Hematopoietic multipotent progenitor cell treated with erythropoietin and hydrocortisone succinate and interleukin-3 and kit ligand, for 8 days (in vitro differentiated cells): Measurements from ENCODE around the gene PRPH2.
"Not testable (repeated sequence)": the region's sequence is repeated elsewhere in the genome, so short reads cannot be mapped to it uniquely, and the experiment has no call there.

ENCODE experiments used
- DNase-seq: peaks from one replicate; pipeline ENCODE4 v3.0.0-alpha.2; 2015

The PRPH2 gene

DNA sequence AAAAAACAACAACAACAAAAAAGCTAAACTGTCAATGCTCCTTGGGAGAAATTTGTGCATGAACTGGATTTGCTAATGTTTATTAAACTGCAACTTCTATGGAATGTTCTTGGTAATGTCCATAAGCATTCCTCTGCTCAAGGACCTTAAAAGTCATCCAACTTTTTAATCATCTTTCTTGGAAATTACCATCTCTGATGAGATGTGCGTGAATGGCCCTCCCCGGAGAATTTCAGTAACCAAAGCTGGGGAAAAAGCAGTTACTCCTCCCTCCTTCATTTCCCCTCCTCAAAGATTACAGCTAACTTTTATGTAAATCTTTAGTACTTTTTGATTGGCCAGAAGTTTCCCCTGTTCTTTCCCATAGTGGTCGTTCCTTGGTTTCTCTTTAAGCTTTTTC, 18.3 kb upstream of the PRPH2 start:
- DNase-seq = no peak

DNA sequence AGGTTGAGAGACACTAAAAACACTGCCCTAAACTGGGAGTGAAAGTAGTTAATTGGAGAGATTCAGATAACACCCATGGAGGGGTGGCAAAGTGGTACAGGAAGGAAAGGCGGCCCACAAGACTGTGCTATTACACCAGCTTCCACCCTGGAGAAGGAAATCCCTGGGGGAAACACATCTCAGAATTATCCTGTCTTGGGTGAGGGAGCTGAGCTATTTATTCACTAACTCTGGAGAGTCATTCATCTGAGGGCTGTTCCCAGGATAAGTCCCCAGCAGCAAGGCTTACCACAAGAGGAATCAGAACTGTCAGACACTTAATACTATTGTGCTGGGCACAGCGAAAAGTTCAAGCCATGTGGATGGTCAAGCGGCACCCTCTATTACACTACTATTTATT, 13.6 kb upstream of the PRPH2 start:
- DNase-seq = no peak

DNA sequence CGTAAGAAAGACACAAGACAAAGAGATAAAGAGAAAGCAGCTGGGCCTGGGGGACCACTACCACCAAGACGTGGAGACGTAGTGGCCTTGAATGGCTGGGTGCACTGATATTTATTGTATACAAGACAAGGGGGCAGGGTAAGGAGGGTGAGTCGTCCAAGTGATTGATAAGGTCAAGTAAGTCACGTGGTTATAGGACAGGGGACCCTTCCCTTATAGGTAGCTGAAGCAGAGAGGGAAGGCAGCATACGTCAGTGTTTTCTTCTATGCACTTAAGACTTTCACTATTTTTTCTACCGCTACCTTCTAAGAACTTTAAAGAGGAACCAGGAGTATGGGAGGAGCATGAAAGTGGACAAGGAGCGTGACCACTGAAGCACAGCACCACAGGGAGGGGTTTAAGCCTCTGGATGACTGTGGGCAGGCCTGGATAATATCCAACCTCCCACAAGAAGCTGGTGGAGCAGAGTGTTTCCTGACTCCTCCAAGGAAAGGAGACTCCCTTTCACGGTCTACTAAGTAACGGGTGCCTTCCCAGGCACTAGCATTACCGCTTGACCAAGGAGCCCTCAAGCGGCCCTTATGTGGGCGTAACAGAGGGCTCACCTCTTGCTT, 11.6 kb upstream of the PRPH2 start:
- not testable (repeated sequence) for DNase-seq

DNA sequence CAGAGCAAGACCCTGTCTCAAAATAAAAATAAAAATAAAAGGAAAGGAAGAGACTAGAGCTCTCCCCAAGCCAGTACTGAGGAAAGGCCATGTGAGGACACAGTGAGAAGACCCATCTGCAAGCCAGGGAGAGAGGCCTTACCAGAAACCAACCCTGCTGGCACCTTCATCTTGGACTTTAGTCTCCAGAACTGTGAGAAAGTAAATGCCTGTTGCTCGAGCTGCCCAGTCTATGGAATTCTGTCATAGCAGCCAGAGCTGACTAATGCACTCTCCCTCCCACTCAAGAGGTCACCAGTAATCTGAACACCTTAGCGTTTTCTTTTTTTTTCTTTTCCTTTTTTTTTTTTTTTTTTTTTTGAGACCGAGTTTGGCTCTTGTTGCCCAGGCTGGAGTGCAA, 7.3 kb upstream of the PRPH2 start:
- DNase-seq = no peak

DNA sequence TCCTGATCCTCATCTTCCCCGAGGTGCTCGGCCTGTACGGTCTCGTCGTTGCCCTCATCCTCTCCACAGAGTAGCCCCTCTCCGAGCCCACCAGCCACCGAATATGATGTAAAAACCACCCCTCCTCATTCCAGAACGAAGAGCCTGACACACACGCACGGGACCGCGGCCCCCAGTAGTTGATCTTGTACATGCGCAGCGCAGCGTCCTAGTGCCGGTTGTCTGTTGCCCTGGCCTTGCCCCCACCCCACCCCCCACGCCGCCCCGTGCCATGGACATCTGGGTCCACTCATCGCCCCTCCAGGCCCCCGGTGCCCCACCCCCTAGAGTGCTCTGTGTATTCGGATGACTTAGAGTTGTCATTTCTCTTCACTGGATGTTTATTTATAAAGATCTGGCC, 5.2 kb upstream of the PRPH2 start:
- DNase-seq = no peak

DNA sequence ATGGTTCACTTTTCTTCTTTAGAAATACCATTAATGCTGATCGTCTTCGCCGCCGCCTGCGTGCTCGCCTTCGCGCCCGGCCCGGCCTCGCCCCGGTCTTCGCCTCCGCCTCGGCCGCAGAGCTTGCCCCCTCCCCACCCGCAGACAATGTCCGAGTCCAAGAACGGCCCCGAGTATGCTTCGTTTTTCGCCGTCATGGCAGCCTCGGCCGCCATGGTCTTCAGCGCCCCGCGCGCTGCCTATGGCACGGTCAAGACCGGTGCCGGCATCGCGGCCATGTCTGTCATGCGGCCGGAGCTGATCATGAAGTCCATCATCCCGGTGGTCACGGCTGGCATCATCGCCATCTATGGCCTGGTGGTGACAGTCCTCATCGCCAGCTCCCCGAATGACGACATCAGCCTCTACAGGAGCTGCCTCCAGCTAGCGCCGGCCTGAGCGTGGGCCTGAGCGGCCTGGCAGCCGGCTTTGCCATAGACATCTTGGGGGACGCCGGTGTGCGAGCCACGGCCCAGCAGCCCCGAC, 4.8 kb upstream of the PRPH2 start:
- DNase-seq = no peak

DNA sequence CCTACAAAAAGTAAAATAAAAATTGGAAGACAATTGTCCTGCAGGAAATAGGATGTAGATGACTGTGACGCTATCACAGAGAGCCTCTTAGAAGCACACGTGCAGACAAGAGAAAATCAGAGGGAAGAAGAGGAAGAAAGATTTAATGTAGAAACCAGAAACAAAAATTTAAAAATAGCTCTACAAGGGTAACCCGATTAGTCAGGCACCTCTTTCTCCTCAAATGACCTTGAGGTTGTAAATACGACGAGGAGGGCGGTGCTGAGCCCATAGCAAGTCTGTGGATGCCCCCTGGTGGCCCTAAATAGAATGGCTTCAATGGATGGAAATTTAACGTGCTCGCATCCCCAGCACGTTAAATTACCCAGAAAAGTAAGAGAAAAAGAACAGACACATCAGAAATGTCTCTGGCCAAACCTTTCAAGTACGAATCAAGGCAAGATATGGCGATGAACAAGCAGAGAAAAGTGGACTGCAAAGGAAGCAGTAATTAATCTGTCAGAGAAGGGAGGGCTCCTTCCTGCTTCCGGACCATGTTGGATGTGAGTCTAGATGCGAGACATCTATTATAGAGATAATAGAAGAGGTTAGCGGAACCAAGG, 4.2 kb upstream of the PRPH2 start:
- DNase-seq = peak; percentile 89

DNA sequence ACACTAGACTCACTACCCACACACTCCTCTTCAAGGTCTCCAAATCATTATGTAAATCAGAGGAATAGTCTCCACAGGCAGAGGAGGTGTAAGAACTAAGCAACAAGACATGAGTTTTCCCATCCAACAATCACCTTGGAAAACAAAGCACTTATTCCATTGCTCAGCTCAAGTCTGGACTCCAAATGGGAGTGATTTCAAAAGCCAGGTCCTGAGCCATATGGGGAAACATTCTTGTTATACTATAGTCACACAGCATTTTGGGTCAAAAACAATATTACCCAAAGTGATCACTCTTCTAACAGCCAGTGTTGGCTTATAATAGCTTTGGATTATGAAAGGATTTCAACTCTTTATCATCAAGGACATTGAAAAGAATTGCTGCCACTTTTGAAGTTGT, 3.6 kb upstream of the PRPH2 start:
- DNase-seq = no peak

DNA sequence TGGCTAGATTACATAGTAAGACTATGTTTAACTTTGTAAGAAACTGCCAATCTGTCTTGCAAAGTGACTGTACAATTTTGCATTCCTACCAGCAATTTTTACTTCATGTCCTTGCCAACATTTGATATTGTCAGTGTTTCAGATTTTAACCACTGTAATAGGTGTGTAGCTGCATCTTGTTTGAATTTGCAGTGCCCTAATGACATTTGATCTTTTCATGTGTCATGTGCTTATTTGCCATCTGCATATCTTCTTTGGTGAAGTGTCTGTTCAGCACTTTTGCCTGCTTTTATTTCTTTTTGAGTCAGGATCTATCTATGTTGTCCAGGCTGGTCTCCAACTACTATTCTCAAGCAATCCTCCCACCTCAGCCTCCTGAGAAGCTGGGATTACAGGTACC, 2.4 kb upstream of the PRPH2 start:
- DNase-seq = no peak

DNA sequence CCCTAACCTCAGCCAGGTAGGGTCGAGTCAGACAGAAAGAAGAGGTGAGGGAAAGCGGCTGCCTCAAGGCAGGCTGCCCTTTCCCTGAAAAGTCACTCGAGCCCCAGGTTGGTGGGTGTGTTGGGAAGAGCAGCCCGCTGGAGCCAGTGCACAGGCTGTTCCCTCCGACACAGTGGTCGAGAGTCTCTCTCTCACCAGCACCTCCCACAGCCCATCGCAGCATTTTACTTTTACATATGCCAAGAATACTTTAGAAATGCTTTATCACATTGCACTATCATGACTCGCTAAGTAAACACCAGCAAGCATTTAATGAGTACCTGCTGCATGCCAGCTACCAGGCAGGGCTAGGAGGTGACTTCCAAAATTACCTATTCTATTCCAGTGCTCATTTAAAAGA, 1.7 kb downstream of the PRPH2 start:
- DNase-seq = no peak

DNA sequence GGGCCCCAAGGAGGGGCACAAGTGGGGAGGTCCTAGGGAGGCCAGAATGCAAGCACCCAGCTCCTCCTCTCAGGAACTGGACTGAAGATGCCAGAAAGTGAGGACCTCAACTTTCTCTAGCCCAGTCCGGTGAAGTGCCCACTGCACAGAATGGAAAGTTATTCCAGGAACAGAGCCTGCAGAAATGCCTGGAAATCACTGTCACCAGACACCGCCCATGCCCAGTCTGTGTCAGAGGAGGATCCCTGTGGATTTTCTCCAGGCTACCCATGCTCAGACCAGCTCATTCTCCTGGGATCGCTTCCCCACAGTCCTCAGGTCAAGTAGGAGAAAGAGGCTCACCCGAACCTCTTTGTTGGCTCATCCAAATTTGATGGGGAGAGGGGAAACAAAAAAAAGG, 6.5 kb downstream of the PRPH2 start:
- DNase-seq = no peak

DNA sequence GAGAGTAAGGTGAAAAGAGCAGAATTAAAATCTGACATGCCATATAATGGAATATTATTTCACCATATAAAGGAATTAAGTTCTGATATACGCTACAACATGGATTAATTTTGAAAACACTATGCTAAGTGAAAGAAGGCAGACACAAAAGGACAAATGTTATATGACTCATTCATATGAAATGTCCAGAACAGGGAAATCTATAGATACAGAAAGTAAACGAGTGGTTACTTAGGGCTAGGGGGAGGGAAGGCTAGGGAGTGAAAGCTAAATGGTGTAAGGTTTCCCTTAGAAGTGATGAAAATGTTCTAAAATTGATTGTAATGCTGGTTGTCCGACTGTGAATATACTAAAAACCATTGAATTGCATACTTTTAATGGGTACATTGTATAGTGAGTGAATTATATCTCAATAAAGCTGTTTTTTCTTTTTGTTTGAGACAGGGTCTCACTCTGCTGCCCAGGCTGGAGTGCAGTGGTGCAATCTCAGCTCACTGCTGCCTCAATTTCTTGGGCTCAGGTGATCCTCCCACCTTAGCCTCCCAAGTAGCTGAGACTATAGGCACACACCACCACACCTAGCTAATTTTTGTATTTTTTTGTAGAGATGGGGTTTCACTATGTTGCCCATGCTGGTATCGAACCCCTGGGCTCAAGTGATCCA, 8.2 kb downstream of the PRPH2 start:
- DNase-seq = no peak

DNA sequence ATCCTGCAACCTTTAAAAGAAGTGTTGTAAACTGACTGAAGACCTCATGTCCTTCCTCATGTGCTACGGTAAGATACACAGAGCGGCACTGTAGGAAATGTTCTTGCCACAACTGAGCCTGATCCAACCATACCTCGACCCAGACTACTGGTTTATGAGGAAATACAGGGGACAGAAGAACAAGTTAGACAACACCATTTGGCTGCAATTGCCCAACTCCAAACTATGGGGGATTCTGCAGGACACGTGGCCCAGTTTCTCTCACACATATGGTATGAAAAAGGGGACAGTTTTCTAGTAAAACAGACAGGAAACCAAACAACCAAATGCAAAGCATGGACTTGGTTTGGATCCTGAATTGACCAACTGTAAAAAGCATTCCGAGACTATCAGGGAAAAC, 10.5 kb downstream of the PRPH2 start:
- DNase-seq = no peak

DNA sequence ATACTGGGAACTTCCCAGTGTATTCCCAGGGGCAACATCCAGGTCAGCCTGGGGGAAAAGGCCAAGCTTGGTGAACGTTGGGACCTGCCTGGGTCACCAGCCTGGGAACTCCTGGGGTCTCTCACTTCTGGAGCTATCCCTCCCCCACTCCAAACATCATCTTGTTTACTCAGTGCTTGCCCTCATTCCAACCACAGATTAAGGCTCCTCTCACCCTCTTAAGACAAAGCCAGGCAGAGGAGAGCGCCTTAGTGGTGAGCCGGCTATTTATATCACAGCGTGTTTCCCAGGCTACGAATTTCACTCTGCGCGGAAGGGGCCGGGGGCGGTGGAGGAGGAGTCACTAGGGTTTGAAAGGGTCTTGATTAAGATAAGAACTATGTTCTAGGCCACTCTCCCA, 12.1 kb downstream of the PRPH2 start:
- DNase-seq = no peak

DNA sequence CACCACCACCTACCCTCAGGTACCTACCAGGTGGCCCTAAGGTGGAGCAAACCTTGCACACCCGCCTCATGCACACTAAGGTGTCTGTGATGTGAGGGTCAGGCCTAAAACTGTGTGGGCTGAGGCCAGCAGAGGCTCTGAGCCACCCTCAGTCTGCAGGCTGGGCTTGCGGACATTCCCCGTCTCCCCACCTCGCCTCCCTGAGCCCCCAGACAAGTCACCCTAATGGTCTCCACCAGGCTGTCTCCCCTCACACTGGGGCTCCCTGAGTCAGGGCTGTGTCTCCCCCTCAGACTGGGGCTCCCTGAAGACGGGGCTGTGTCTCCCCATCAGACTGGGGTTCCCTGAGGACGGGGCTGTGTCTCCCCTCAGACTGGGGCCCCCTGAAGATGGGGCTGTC, 12.5 kb downstream of the PRPH2 start:
- DNase-seq = no peak

DNA sequence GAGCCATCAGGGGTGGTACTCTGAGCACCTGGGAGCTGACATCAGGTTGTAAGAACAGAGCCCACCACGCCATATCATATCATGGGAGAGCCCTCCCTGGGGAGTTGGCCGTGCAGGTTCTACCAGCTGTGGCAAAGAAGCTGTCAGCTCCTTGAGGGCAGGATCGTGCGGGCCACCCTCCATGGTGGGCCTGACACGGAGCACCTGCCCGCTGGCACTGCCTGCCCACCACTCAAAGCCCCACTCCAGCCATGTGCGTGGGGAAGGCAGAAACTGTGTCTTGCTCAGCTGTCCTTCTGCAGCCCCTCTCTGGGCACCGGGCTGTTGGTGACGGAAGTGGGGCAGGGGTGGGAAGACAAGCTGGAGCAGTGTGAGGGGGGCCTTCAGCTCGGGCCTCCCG, 14.3 kb downstream of the PRPH2 start:
- no peak for DNase-seq

DNA sequence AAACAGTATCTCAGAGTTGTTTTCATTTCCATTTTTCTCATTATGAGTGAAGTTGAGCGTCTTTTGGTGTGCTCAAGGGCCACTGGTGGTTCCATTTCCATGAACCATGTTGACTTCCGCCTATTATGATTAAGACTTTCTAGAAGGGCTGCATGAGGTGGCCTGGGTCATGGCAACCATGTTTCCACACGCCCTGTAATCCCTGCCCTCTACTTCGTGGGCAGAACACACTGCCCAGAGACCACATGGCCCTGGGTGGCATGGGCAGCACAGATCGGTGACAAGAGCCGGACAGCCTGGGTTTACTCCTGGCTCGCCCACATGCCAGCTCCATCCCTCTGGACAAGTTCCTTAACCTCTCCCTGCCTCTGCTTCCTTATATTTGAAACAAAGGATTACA, 14.8 kb downstream of the PRPH2 start:
- no peak for DNase-seq

DNA sequence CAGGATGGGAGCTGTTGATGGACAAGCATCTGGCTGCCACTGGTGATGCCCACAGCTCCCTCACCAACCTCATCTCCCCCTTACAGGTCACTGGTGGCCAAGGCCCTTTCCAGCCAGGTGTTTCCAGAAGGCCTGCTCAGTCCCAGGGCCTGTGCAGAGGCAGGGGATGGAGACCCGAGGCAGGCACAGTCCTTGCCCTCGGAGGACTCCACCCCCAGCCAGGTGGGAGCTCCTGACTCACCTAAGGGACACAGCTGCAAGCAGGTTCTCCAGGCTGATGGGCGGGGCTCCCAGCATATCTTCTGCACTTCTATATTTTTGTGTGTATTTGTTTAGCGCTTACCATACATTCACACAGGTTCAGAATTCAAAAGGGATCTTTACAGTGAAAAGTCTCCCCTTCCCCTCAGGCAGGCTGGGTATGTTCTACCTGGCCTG, 17.4 kb downstream of the PRPH2 start:
- no peak for DNase-seq

DNA sequence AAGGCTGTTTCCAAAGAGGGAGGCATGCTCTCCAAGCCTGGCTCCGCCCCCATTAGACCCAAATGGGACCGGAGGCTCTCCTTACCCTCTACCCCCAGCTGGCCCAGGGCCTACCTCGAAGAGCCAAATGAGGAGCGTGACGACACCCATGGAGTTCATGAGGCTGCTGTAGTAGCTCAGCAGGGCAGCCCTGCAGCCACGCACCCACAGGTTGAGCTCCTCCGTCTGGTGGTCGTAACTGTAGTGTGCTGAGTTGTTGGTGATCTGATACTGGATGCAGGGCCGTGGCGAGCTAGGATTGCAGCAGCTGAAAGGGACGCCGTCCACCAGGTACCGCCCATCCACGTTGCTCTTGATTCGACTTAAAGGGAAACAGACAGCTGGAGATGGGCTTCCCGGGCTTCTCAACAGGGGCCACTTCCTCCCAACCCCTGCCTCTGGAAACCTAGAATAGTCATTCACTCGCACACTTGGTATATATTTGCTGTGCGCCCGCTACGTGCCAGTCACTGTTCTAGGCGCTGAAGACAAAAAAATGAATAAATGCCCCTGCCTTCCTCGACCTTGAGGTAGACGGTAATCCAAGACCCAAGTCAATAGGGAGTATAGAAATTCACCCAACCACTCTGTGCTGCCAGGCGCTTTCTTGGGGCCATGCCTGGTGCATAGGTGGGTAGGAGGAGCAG, 18.0 kb downstream of the PRPH2 start:
- no peak for DNase-seq

DNA sequence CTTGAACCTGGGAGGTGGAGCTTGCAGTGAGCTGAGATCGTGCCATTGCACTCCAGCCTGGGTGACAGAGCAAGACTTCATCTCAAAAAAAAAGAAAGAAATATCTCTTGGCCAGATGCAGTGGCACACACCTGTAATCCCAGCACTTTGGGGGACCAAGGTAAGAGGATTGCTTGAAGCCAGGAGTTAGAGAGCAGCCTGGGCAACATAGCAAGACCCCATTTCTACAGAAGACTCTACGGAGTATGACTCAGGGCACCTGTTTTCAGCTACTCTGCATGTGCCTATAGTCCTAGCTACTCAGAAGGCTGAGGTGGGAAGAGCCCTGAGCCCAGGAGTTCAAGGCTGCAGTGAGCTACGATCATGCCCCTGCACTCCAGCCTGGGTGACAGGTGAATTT, 19.6 kb downstream of the PRPH2 start:
- not testable (repeated sequence) for DNase-seq

DNA sequence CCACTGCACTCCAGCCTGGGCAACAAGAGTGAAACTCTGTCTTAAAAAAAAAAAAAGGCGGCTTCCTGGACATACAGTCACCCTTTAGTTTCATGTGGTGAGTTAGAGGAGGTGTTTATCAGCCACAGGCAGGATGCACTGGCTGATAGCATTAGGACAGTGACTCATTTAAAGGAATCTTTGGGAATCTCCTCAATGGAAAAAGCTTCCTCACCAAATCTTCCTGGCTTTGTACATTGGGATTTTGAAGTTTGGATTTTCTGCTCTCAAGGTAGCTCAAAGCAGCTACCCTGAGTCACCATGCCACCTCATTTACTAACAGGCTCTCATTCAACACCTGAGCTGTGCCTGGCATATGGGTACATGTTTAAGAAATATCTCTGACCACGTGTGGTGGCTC, 20.2 kb downstream of the PRPH2 start:
- DNase-seq = no peak

DNA sequence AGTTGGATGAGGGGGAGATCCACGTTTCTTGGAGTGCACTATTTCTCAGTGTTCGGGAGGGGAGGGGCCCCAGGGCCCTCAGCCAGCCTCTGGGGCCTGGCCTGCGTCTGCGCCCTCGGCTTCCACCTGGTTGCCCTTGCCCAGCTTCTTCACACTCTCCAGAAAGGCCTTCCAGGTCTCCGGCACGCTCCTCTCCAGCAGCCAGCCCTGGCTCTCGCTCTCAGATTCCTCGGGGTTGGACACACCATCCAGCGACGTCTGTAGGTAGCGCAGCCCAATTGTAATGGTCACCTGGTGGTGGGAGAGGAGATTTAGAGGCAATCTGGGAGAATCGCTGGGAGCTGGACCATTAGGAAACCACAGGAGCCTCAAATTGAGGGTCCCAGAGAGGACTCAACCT, 24.2 kb downstream of the PRPH2 start:
- no peak for DNase-seq

DNA sequence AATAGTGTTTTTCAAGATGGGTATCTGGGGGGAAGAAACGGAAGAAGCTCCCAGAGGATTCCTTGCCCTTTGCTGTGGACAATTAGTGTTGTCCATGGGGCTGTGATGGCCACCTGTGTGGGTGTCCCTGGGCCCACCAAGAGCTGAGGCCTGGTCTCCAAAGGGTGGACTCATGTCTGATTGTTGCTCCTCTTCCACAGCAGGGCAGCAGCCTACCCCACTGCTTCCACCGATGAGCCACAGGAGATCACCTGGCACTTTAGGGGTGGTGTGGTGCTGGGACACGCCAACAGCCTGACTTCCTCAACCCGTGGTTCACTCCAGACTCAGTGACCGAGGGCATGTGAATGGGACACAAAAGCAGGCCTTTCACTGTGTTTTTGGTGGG, 25.1 kb downstream of the PRPH2 start:
- DNase-seq = no peak
